LNCaP clone FGC (cell line): ENCODE data around the gene TTC7B.

Source experiments
- DNase-seq: peaks from one replicate; pipeline ENCODE4 v3.0.0-alpha.2; 2011; ENCODE audit warnings: low read depth
- H3K4me3 ChIP-seq: 2 replicates; pipeline ENCODE4 v1.5.1; 2011; ENCODE audit warnings: mild to moderate bottlenecking, low read depth, low read length, control low read depth
- TF ChIP-seq, protein P1 (sequence below): IDR thresholded peaks from 2 replicates; pipeline ENCODE4 v1.5.1; 2012; ENCODE audit warnings: mild to moderate bottlenecking; ENCODE audit not compliant: control insufficient read depth, insufficient read depth; ENCODE audit errors: extremely low read depth

Gene TTC7B

GRCh38 chr14:90728951-90729350 is 87.3 kb downstream of the TTC7B start:
- no peak for DNase-seq
- TF ChIP-seq, protein P1, sequence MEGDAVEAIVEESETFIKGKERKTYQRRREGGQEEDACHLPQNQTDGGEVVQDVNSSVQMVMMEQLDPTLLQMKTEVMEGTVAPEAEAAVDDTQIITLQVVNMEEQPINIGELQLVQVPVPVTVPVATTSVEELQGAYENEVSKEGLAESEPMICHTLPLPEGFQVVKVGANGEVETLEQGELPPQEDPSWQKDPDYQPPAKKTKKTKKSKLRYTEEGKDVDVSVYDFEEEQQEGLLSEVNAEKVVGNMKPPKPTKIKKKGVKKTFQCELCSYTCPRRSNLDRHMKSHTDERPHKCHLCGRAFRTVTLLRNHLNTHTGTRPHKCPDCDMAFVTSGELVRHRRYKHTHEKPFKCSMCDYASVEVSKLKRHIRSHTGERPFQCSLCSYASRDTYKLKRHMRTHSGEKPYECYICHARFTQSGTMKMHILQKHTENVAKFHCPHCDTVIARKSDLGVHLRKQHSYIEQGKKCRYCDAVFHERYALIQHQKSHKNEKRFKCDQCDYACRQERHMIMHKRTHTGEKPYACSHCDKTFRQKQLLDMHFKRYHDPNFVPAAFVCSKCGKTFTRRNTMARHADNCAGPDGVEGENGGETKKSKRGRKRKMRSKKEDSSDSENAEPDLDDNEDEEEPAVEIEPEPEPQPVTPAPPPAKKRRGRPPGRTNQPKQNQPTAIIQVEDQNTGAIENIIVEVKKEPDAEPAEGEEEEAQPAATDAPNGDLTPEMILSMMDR = no peak
- H3K4me3 ChIP-seq = no peak overlapping the region

DNA sequence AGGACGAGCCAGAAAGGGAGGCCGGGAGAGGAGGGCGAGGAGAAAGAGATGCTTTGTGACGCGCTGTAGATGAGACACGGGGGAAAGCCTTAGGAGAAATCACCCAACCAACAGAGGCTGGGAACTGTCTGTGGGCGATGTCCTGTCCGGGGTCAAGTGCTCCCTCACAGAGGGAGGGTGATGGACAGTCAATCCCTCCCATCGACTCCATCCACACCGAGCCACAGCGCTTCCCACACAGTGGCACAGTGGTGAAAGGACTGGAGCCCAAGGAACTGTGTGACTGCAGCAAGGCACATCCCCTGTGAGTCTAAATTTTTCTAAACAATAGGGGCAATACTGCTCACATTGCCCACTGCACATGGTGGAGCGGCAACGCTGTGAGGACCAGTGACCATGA is 89.1 kb downstream of the TTC7B start:
- TF ChIP-seq, protein P1 = no peak
- no peak for DNase-seq
- no peak overlapping the region for H3K4me3 ChIP-seq

GRCh38 chr14:90726656-90727055 is 89.6 kb downstream of the TTC7B start:
- peak; percentile 78 for DNase-seq
- TF ChIP-seq, protein P1 = peak; percentile 76
- H3K4me3 ChIP-seq = no peak overlapping the region

GRCh38 chr14:90724866-90725265 is 91.4 kb downstream of the TTC7B start:
- H3K4me3 ChIP-seq = no peak overlapping the region
- TF ChIP-seq, protein P1 = no peak
- DNase-seq = no peak

GRCh38 chr14:90722590-90722989 is 93.6 kb downstream of the TTC7B start:
- DNase-seq = no peak
- TF ChIP-seq, protein P1 = no peak
- no peak overlapping the region for H3K4me3 ChIP-seq

GRCh38 chr14:90721619-90722305 is 94.5 kb downstream of the TTC7B start:
- TF ChIP-seq, protein P1 = no peak
- DNase-seq = no peak

GRCh38 chr14:90720832-90721231 is 95.4 kb downstream of the TTC7B start:
- H3K4me3 ChIP-seq = no peak overlapping the region
- no peak for DNase-seq
- TF ChIP-seq, protein P1 = no peak

More at GRCh38 chr14:90721619-90722305, 94.5 kb downstream of the TTC7B start:
- H3K4me3 ChIP-seq = no peak overlapping the region
